NCI-H526 treated with DMSO at 0.1 percent for 48 hours (cell line): ENCODE measurements around the gene ARID1B.
"Not testable (repeated sequence)": the region's sequence is repeated elsewhere in the genome, so short reads cannot be mapped to it uniquely, and the experiment has no call there.

Source experiments
- DNase-seq: peaks from one replicate; lab custom pipeline; 2025; lab: John Stamatoyannopoulos, UW

ARID1B gene

DNA sequence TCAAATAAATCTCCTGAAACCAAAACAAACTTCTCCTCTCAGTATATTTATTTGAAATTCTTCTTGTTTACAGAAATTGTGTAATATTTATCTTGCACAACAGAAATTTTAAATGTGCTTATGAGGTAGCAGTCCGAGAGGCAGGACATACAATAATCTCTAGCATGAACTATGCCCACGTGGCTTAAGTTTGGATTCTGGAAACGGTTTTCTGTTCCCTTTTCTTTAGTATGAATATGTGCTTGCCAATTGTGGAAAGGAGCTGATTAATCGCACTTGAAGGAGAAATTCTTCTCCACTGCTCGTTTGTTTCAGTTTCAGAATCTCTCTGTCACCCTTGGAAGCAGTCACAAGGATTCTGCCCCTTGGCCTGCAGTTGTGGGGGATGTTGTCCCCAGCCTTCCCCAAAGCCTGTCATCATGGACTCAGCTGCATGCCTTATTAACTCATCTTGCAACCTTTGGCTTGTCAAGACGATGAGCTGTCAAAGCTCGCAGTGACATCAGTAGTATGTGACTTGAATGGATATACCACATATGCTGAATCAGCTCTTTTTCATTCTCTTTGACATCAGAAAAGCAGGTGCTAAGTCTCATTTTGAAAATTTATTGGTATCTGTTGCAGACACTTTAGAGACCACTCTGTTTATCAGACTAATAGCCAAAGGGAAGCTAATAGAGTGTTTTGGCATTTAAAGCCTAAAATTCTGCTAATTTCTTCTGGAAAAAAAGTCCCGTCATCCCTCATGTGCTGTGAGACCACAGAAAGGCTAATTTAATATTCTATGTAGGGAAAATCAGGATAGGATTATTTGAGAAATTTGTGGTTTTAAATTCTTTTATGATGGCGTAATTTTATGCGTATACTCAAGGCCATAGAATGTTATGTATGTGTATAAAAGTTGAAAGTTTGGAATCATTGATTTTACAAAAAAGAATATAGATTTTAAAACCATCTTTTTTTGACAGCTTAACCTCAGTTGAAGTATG lies 186.8 kb downstream of the ARID1B start:
- no peak for DNase-seq

DNA sequence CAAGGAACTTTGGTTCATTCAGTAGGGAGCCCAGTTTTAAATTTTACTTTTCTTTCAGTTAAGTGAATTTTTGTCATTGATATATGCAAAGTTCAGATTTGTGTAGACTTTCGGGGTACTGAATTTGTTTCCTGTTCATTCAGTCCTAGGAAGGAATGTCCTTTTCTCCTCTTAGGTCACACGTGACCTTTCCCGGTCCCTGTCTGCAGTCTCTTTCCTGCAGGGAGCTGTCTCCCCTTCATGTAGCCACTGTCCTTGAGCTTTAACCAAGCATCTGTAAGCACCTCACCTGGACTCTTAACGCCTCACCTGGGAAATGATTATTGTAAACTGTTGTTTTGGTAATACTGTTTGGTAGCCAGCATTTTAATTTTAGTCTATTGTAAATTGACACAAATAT lies 190.7 kb downstream of the ARID1B start:
- DNase-seq: no peak

- no peak for DNase-seq
Observed at GRCh38 chr6:156969233-156969632, 192.1 kb downstream of the ARID1B start.

- no peak for DNase-seq
Observed at GRCh38 chr6:156970595-156971112, 193.5 kb downstream of the ARID1B start.

GRCh38 chr6:156971153-156971885 lies 194.1 kb downstream of the ARID1B start:
- no peak for DNase-seq

- DNase-seq: no peak
Observed at GRCh38 chr6:156972145-156972544, 195.0 kb downstream of the ARID1B start.

GRCh38 chr6:156974830-156975261 lies 197.7 kb downstream of the ARID1B start:
- peak; percentile 49 for DNase-seq

GRCh38 chr6:156975414-156975813 lies 198.2 kb downstream of the ARID1B start:
- DNase-seq: no peak

- DNase-seq: peak; percentile 50
Observed at GRCh38 chr6:156976216-156977127, 199.3 kb downstream of the ARID1B start.

GRCh38 chr6:156977527-156978291 lies 200.5 kb downstream of the ARID1B start:
- DNase-seq: peak; percentile 57

DNA sequence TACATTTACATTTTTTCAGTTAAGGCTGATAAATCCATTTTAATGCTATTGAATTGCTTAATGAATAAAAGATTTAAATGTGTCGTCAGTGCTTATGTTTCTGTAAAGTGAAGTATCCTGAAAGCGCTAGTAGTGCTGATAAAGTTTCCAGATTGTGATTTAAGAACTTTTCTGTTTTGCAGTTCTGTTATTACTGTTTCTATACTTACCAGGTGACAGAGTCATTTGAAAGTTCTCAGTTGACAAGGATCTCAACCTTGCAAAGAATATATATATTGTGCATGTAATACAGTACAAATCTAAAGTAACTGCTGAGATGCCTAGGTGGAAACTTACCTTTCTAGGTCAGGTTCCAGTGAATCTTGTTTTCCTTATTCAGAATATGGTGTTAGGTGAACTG lies 201.8 kb downstream of the ARID1B start:
- DNase-seq: peak; percentile 69

- DNase-seq: peak; percentile 85
Observed at GRCh38 chr6:156980515-156980914, 203.3 kb downstream of the ARID1B start.

DNA sequence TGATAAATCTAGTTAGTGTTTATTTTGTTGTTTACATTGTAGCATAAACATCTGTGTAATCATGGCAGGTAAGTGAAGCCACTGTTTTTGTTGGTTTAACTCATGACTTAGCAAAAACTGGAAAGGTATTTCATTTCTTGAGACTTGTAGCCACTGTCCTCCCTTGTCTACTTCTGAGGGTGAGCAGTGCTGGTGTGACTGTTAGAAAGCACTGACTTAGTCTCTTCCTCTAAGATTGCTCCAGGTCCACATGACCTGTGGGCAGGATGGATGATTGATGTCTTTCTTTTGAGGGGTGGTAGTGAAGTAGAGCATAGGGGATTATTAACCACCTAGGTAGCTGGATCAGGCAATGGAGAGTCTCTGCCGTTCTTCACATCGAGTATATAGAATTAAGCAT lies 203.8 kb downstream of the ARID1B start:
- no peak for DNase-seq

DNA sequence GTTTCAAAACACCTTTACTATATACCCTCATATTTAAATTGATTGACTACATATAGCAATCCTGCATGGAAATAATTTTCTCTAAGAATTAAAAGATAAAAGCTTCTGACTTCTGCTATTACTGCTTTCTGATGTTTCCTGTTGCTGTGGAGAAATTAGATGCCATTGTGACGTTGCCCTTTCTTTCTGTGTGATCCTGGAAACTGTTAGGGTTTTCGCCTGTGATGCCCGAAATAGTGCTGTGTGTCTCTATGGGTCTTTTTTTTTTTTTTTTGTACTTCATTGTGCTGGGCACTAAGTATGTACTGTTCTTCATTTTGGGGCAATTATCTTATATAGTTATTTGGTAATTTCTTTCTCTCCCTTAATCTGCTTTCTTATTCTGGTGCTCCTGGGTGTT lies 205.0 kb downstream of the ARID1B start:
- no peak for DNase-seq

- DNase-seq: not testable (repeated sequence)
Observed at GRCh38 chr6:156982864-156983263, 205.7 kb downstream of the ARID1B start.

- no peak for DNase-seq
Observed at GRCh38 chr6:156984178-156984738, 207.1 kb downstream of the ARID1B start.

- no peak for DNase-seq
Observed at GRCh38 chr6:156985309-156985708, 208.1 kb downstream of the ARID1B start.

DNA sequence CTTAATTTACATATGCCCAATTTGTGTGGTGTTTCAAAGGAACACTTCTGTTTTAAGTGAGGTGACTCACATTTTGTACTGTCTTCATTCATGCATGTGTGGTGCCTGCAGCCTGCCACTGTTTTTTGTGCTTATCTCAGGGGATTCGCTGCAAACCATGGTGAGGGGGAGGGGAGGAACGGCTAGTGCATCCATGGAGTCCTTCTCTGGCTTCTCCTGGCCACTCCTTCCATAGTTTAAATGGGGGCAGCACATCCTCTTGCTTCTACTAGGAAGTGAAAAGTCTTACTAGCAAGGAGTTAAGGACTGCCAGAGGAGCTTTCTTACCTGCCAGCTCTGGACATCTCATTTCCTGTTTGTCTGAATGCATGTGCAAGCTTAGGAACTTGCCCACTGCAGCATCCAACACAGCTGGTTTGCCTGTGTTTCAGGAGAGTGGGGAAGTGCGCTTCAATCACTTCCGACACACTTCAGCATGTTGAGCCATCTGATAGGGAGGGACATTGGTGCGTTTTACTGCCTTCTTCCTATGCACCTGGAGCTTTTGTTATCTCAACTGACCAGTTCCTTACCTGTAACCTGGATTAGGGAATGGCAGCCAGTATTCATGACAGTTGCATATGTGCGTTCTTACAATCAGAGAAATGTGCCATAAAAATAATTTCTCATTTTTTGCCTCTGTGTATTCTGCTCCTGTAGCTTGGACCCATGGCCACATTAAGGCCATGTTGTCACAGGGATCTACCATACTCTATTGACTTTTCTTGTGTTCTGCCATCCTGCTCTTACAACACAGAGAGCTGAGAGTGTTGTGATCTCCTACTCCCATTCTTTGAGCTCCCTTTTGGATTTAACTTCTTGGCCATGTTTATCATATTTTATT lies 211.3 kb downstream of the ARID1B start:
- DNase-seq: peak; percentile 56

DNA sequence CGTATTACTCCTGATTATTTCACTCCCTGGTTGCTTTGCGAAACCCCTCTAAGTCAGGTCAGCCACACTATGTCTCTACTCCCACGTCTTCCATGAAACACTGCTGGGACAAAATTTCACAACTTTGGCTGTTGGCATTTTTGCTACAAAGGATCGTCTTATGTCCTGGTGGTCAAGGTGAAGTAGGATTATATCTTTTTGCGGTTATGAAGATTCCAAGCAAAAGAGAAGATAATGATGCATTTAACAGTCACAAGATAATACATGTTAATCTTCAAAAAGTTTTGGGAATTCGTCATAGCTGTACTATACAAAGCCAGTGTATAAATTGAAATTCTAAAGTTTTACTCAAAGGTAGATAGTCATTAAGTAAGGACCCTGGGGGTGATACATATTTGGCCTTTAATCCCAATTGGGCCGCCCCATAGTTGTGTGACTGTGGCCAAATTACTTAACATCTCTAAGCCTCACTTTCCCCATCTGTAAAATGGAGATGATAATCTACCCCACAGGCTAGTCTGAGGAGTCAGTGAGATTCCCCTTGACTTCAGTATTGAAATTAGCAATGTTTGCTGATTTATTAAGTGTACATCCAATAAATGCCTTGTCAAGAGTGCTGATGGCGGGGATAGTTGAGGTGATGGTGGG lies 212.1 kb downstream of the ARID1B start:
- no peak for DNase-seq
